Measurements from ENCODE around the gene DFFA.
A peak's percentile ranks its signal among the peaks of the same experiment; 100 is the strongest.
"Not testable (repeated sequence)": the region's sequence is repeated elsewhere in the genome, so short reads cannot be mapped to it uniquely, and the experiment has no call there.

The DFFA gene

DNA sequence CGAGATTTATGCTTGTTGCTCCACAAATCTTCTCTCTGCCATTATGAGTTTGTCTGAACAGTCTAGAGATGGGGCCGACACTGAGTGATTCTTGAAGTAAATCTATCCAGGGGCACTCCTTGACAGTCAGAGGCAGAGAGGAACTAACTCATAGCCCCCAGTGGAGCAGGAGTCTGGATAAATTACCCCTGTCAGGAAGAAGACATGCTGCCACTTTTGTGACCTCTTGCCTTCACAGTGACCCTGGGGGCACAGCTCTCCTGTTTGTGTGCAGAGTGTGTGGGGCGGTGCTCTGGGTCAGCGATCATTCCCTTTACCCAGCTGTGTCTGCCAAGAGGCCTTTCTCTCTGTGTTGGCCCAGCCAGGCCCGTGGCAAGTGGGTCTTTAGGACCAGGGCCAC is 31.9 kb upstream of the DFFA start:
- DNase-seq: no peak

DNA sequence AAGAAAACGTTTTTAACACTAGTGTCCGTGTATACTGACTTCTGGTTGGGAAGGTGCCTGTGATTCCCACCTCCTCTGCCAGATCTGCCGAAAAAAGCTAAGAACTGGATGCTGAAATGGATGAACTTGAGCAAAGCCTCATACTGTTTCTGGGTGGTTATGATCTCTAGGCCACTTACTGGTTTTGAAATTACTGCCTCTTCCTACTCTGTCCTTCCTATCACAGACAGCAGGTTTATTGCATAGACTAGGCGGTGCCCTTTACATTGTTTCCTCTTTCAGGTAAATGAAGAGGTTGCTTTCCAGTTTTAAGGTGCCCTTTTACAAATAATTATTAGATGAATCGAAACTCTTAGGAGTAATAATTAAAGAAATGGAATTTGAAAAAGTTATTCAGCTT is 29.9 kb upstream of the DFFA start:
- DNase-seq: no peak

DNA sequence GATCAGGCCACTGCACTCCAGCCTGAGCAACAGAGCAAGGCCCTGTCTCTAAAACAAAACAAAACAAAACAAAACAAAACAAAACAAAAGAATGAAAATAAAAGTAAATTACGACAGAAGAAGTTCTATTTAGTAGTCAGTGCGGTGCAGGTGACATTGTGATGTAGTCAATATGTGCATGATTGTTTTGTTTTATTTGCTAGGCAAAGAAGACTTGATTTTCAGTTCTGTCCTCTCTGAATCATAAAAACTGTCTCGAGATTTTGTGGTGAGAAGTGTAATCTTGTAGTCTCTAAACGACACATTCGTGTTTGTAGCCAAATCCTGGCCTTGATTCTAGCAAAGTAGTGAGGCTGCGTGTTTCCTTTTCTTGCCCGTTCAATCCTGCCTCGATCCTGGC is 25.9 kb upstream of the DFFA start:
- no peak for DNase-seq

DNA sequence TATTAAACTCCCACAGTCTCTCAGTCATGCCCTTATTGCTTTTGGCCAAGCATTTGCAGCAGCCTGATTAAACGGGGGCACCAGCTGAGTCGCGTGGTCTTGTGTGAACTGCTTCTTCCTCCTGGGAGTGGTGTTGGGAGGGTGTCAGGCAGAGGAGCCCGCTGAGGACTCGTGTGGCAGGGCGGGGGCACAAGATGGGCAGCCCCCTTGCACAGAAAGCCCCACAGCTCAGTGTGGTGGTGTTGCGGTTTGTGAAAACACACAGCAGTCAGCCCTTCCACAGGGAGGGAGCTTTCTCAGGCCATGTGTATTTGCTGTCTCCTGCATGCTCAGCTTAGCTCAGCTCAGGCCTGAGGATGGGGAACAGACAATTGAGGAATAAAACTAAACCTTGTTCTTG is 24.8 kb upstream of the DFFA start:
- no peak for DNase-seq

DNA sequence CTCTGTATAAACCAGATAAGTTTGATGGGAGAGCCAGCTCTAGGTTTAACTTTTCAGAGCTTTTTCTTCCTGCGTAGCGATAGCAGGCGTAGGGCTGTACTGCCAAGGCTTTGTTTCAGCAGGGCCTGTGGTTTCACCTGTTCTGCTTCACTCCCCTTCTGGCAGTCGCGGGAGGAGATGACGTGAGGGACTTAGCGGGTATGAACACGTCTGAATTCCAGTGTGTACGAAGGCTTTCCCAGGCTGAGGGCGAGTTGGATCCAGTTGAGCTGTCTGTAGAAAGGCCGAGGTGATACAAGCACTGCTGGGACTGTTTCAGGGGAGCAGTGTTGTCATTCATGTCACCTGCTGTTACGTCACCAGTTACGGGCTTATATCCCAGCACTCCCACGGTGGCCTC is 23.6 kb upstream of the DFFA start:
- DNase-seq: peak; percentile 90

DNA sequence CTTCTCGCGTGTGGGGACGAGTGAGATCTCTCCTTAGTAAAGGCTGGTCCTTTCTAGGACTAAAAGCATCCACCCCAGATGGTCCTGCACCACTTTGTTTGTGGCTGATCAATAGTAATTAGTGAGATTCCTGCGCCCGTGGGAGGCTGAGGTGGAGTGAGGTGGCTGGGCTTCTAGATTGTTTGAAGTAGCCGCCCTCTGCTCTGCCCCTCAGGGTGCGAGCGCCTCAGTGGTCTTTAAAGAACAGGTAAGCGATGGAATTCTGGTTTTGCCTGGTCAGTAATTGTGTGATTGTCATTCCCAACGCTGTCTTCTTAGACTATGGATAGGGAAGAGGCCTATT is 23.1 kb upstream of the DFFA start:
- no peak for DNase-seq

DNA sequence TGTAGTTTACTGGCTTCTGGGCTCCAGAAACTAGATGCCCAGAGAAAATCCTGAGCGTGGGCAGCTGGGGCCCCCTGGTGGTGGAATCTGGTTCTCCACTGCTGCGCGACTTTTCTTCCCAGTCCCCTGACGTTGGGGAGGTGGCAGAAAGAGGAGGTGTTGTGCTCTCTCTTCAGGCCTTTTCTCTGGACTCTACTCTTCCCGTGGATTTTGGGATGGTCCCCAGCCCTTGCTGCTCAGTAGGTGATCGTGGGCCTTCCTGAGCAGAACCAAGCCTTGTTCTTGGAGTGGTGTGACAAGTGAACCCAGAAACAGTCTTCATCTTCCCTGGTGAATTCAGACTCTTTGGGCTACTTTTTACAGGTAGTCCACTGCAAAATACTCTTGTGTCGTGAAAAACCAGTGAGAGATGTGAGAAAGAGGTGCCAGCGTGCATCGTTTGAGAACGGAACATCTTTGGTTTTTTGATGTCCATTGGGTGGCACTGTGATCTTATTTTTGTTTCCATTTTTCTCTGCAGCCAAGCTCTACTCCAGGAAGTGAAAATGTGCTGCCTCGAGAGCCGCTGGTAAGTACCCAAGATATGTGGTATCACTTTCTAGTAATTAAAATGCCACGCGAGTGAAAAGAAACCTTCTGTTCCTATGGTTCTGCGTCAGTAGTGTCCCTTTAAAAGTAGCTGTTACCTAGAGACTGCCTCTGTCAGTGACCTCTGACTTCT is 22.6 kb upstream of the DFFA start:
- peak; percentile 84 for DNase-seq

DNA sequence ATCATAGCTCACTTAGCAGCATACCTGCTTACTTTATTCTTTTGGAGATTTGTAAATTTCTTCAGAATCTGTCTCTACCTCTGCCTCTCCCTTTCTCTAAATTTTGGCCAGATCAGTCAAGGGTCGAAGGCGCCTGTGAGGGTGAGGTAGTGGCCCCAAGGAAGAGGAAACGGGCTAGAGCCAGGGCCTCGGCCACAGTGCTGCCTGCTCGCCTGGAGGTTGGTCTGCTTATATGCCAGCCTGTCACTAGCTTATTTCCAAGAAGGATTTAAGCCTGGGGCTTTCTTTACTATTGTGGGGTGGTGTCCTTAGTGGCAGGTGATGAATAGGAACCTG is 22.1 kb upstream of the DFFA start:
- no peak for DNase-seq

DNA sequence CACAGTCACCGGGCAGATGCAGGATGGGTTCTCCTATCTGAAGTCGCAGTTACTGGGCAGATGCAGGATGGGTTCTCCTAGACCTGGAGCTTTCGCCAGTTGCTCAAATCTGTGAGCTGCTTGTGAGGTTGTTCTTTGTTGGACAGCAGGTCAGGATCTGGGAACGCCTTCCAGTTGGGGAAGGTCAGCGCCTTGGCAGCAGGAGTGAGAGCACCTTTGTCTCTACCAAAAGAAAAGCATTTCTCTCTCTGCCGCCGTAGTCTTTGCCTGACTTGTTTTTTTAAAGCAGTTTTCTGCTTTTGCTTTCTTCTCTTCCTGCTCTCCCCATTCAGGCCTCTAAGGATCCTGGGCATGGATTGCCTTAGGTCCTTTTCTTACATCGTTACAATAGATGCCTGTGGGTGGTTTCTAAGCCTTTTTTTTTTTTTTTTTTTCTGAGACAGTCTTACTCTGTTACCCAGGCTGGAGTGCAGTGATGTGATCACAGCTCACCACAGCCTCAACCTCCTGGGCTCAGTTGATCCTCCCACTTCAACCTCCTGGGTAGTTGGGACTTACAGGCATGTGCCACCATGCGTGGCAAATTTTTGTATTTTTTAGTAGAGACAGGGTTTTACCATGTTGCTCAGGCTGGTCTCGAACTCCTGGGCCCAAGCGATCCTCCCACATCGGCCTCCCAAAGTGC is 18.1 kb upstream of the DFFA start:
- no peak for DNase-seq

DNA sequence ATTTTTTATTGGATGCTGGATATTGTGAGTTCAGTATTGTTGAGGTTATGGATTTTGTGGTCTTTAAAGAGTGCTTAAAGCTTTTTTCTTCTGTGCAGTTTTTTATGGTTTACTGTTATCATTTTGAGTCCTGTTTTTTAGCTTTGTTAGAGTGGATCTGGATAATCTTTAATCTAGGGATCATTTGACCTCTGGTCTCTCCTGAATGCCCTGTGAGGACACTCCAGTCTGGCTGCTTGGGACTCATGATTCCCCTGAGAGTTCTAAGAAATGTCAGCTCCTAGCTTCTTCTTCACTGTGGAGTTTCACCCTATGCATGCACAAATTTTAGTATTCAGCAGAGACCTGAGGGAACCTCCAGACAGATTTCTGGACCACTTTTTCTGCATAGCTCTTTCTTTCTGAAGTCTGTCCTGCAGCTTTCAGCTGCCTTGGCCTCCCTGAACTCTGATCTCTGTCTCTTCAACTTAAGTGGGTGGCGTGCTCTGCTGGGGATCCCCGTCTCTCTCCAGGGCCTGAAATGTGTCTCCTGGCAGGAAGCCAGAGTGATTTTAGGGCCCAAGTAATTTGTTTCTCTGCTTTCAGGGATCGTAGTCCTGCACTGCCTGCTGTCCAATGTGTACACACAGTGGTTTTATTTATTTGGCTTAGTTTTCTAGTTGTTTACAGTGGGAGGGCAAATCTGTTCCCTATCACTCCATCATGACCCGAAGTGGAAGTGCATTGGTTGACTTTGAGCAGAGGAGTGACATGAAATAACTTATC is 17.1 kb upstream of the DFFA start:
- no peak for DNase-seq

DNA sequence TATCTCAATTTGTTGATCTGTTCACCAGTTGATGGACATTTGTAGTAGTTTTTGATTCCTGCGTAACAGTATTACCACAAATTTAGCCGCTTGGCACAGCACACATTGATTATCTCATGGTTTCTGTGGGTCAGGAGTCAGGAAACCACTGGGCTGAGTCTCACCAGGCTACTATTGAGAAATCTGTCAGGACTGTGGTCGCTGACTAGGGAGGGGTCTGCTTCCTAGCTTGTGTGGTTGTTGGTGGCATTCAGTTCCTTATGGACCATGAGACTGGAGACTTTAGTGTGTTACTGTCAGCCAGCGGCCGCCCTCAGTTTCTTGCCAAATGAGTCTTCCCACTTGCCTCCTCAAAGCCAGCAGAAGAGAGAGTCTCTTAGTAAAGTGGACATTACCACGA is 12.2 kb upstream of the DFFA start:
- DNase-seq: no peak

DNA sequence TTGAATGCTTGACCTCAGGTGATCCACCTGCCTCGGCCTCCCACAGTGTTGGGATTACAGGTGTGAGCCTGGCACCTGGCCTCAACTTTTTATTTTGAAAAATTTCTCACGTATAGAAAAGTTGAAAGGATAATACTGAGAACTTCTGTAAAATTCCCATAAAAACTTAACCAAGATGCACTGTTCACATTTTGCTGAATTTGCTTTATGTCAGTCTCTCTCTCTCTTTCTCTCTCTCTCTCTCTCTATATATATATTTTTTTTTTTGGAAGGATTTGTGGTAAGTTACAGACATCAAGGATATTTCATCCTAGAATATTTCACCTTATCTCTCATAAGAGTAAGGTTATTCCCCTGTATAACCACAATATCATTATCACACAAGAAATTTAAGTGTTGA is 8.3 kb upstream of the DFFA start:
- no peak for DNase-seq

DNA sequence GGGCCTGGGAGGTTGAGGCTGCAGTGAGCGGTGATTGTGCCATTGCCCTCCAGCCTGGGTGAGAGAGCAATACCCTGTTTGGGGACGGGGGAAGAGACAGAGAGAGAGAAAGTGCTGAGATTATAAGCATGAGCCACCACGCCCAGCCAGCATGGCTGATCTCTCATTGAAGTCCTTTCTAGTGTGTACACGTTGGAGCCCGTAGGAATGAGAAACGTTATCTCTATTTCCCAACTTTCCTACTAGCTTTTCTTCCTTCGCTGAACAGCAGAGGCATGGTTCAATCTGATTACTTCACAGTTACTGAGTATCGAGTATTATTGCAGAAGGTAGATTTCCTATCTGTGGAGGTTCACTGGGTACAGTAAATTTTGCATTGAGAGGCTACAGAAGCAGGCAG is 7.0 kb upstream of the DFFA start:
- DNase-seq: no peak

DNA sequence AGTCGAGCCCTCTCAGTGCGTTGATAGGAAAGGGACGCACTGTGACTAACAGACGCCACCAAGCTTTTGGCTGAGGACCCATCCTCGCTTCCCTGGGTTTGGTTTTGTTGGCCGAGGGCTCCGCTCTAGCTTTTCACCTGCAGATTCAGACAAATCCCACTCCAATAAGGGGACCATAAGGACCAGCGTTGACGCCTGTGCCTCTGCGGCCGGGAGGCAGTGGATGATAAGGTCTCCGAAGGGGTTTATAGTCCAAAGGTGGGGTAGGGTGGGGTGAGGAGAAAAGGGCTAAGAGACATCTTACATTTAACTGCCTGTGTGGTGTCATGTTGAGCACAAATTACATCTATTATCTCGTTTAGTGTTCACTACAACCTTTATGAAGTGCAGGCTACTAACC is 3.2 kb upstream of the DFFA start:
- DNase-seq: no peak

DNA sequence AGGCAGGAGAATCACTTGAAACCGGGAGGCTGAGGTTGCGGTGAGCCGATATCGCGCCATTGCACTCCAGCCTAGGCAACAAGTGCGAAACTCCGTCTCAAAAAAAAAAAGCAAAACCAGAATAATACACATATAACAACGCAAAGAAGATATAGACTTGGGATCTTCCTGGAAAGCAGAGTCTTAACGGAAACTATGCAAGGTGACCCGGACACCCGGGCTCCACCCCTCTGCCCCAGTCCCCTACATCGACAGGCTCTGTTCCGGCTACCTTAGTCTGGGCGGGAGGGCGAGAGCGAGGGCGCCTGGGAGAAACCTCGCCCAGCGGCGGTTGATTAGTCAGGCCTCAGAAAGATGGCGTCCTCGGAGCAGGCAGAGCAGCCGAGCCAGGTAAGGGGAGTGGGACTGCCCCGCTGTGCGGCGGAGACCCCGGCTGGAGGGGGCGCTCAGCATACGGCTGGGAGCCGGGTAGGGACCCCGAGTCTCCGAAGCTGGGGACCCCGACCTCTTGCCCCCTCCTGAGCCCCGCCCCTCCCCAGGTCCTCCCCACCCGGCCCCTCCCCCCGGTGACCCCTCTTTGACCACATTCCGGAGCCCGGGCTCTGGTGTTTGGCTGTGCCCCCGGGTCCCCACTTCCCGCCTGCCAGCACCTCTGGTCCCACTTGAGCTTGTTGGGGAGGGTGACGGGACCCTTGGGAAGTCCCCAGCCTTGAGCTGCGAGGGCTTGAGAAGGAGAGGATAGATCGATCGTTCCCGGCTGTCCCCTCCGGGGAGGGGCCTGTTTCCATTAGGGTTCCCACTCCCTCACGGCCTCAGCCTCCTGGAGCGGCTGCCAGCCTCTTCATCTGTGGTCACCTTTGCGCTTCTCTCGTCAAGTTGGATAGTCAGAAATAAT is 2.5 kb upstream of the DFFA start, which contains the start of gene PEX14:
Gene PEX14 (plus strand): TSS at position 338 of the 895 bp plus-strand sequence. CDS start 17 bp downstream, at position 355.
- DNase-seq: peak; percentile 78

DNA sequence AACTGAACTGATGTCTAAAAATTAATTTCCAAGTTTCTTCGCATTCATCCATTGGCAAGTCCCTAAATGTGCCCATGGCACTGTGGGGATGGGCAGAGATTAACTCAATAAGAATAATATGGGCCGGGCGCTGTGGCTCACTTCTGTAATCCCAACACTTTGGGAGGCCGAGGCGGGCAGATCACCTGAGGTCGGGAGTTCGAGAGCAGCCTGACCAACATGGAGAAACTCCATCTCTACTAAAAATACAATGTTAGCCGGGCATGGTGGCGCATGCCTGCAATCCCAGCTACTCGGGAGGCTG is 1.9 kb upstream of the DFFA start:
- DNase-seq: not testable (repeated sequence)

DNA sequence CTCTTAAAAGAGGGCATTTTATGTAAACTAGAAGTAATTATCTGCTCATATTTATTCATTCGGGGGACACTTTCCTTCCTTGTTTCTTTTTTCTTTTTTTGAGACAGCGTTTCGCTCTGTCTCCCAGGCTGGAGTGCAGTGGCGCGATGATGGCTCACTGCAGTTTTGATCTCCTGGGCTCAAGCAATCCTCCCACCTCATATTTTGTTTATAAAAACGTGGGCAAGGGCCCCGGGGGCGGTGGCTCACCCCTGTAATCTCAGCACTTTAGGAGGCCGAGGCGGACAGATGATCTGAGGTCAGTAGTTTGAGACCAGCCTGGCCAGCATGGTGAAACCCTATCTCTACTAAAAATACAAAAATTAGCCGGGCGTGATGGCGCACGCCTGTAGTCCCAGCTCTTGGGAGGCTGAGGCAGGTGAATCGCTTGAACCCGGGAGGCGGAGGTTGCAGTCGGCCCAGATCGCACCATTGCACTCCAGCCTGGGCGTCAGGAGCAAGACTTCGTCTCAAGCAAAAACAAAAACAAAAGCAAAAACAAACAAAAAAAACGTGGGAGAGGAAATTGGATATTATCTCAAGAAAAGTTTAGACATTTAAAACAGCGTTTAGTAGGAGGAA is 926 bp upstream of the DFFA start:
- peak; percentile 47 for DNase-seq

DNA sequence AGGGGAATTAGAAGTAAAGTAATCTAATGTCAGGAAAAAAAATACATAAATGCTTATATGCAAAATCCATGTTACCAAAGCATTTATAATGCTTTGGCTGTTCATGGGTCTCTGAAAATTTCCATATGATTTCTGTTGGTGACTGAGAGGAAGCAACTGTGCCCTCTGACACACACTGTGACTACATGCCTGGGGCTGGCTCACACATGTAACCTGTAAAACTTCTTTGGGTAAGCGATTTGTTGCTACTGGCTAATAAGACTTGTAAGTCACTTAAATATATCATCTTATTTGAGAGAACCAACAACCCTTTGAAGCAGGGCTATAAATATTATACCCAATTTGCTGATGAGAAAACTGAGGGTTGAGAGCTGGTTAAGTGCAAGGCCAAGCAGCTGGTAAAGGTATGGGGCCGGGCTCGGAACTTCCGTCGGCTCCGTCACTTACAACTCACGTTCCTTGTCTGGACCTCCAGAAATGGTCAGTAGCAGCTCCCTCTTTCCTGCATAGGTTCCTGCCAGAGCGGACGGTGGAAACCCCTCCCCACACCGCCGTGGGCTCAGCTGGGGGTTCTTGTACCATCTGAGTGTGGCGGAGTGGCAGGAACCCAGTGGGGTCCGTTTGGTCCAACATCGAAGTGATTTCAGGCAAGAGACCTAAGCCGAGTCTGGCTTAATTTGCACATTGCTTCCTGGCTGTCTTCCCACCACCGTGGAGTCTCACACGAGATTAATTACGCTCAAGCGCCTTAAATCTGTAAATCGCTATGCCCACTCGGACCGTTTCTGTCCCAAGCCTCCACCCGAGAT is 714 bp downstream of the DFFA start:
- DNase-seq: peak; percentile 21

DNA sequence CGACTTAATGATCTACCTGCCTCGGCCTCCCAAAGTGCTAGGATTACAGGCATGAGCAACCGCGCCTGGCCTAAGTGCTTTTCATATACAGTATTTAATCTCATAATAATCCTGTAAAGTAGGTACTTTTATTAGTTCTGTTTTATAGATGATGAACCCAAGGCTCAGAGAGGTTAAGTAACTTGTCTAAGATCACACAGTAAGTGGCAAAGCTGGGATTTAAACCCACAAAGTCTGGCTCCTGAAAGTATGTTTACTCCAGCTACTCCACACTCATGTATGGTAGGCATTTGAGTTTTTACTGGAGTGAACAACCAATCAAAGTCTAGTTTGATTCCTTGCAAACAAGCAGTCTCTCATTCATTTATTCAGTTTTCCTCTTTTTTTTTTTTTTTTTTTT is 2.3 kb downstream of the DFFA start:
- no peak for DNase-seq

DNA sequence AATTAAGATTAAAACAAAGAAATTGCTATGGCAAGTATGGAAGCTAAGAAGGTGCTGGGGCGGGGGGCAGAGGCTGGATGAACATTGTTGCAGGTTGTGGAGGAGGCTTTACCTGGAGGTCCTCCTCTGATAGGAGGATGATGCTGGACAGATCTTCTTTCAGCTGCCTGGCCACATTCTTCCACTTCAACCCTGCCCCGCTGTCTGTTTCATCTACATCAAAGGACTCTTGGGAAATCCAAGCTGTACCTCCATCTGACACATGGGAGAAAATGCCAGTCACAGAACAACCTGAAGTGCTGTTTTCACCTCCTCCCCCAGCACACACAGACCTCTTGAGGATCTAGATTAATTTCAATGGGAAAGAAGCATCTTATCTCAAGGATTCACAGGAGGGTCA is 5.3 kb downstream of the DFFA start:
- DNase-seq: no peak

DNA sequence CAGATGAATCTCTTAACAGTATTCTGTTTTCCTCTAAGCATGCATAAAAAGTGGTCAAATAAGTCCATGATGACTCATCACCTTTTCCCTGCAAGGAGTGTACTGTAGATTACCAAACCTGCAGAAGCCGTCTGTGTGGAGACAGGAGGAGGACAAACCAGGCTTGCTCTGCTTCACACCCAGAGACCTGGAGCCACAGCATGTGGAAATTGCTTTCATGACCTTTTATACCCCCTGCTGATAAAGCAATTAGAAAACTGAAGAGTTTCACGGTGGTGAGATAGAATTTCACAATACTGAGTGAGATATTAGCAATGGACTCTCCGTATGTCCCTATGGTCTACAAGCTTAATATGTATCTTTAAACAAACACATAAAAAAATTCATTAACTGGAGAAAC is 13.1 kb downstream of the DFFA start:
- DNase-seq: peak; percentile 83

DNA sequence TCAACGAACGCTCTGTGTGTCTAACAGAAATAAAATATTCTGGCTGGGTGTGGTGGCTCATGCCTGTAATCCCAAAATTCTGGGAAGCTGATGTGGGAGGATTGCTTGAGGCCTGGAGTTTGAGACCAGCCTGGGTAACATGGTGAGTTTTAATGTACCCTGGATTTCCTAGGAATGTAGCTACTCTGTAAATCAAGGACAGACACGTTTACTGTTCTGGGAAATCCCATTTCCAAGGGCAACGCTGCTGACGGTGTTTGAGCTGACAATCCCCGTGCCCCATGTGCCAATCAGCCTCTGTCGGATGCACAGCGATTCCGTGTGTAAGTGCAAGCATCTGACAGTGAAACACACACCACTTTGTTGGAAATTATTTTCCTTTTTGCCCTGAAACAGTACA is 14.5 kb downstream of the DFFA start:
- no peak for DNase-seq

All from kidney glomerular epithelial cell (primary cell).